ENCODE data around the gene PTPRN2.

GRCh38 chr7:157622000-157622399 lies 965.6 kb downstream of the PTPRN2 start:
- TF ChIP-seq SUZ12 (IDR thresholded peaks at IDR 0.05) (no peak), NFRKB (IDR thresholded peaks at IDR 0.05) (no peak), ELF4 (IDR thresholded peaks at IDR 0.05) (no peak)
